GM21723 (cell line): ENCODE results near the gene ESYT3.
"Not testable (repeated sequence)": the region's sequence is repeated elsewhere in the genome, so short reads cannot be mapped to it uniquely, and the experiment has no call there.

ENCODE experiments used
- ATAC-seq: cut with Tn5 transposase; IDR thresholded peaks from one replicate; pipeline ENCODE4 v1.9.1; 2021; ENCODE audit warnings: mild to moderate bottlenecking, moderate library complexity; ENCODE audit not compliant: unreplicated experiment

Gene ESYT3

GRCh38 chr3:138484672-138485071, 50.3 kb downstream of the ESYT3 start:
- ATAC-seq = not testable (repeated sequence)

GRCh38 chr3:138486580-138486979, 52.2 kb downstream of the ESYT3 start:
- not testable (repeated sequence) for ATAC-seq

GRCh38 chr3:138491971-138492370, 57.6 kb downstream of the ESYT3 start:
- no peak for ATAC-seq

GRCh38 chr3:138492980-138493675, 58.7 kb downstream of the ESYT3 start:
- ATAC-seq = no peak

- no peak for ATAC-seq
These were observed 59.6 kb downstream of the ESYT3 start for GRCh38 chr3:138493804-138494606.

GRCh38 chr3:138494607-138494929, 60.2 kb downstream of the ESYT3 start:
- ATAC-seq = no peak

- ATAC-seq = not testable (repeated sequence)
These were observed 61.2 kb downstream of the ESYT3 start for GRCh38 chr3:138495638-138496037.

- no peak for ATAC-seq
These were observed 62.0 kb downstream of the ESYT3 start for GRCh38 chr3:138496436-138496835.

GRCh38 chr3:138497021-138497420, 62.6 kb downstream of the ESYT3 start:
- ATAC-seq = no peak

- ATAC-seq = no peak
These were observed 63.4 kb downstream of the ESYT3 start for GRCh38 chr3:138497851-138498250.

GRCh38 chr3:138498991-138499390, 64.6 kb downstream of the ESYT3 start:
- no peak for ATAC-seq

- ATAC-seq = no peak
These were observed 73.1 kb downstream of the ESYT3 start for GRCh38 chr3:138507524-138507923.

- no peak for ATAC-seq
These were observed 75.2 kb downstream of the ESYT3 start for GRCh38 chr3:138509586-138509985.

- no peak for ATAC-seq
These were observed 77.5 kb downstream of the ESYT3 start for GRCh38 chr3:138511945-138512344.

GRCh38 chr3:138513090-138513843, 78.9 kb downstream of the ESYT3 start:
- no peak for ATAC-seq

- not testable (repeated sequence) for ATAC-seq
These were observed 87.0 kb downstream of the ESYT3 start for GRCh38 chr3:138521445-138521844.
